Body of pancreas (tissue), 4 donors: ENCODE measurements around the gene MTSS2.

Experiments
- CTCF ChIP-seq, 7 experiments: fragments of 450-650 bp in 4 of 7; fragments of 200-600 bp in 3 of 7; sonication (generic) in 3 of 7; IDR thresholded peaks; one replicate each; pipeline ENCODE4 v1.5.1; 2016 to 2019; ENCODE audit warnings: antibody characterized with exemption in 7 of 7
- POLR2A ChIP-seq, 3 donors: fragments of 450-650 bp; IDR thresholded peaks; one replicate each; pipeline ENCODE4 v1.6.1; 2016; ENCODE audit warnings: antibody characterized with exemption in 3 of 3, mild to moderate bottlenecking in 2 of 3

DNA sequence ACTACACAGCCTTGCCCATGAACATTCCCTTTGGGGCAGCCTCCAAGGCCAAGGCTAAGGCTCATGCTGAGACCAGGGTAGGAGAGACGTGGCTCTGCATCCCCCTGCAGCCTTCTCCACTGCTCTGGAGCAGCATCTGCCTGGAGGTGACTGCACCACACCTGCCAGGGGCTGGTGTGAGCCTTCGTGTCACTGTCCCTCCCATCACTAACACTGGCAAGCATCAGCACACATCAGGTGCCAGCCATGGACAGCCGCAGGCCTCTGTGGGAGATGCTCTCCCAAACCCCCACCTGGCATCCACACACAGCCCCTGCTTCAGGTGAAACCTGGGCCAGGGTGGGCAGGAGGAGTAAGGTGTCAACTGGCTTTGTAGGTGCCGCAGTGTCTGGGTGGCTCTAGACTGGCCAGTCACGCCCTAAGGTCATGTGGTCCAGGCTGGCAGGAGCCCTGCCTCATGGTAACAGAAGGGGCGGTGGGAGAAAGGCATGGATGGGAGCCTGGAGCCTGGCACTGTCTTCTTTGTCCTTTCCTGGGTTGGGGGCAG is 18.1 kb upstream of the MTSS2 start:
- TF ChIP-seq CTCF (IDR thresholded peaks at IDR 0.05) (no peak), POLR2A (IDR thresholded peaks at IDR 0.05) (no peak)
